GM19035 (cell line): ENCODE measurements around the gene SCLY.

ENCODE experiments used
- ATAC-seq: cut with Tn5 transposase; IDR thresholded peaks from one replicate; pipeline ENCODE4 v1.9.1; 2021; ENCODE audit not compliant: unreplicated experiment

The SCLY gene

GRCh38 chr2:238137885-238138284 is 77.1 kb downstream of the SCLY start:
- ATAC-seq, result no peak

- ATAC-seq, result no peak
Measured at GRCh38 chr2:238138331-238139195, 77.8 kb downstream of the SCLY start, which contains the start of gene KLHL30. KLHL30 (plus strand) TSS chr2:238138668; CDS start chr2:238140755, 2,087 bp downstream.

GRCh38 chr2:238139196-238140039 is 78.6 kb downstream of the SCLY start:
- no peak for ATAC-seq

- no peak for ATAC-seq
Measured at GRCh38 chr2:238140040-238140439, 79.2 kb downstream of the SCLY start.

- no peak for ATAC-seq
Measured at GRCh38 chr2:238140721-238141540, 80.1 kb downstream of the SCLY start.

GRCh38 chr2:238141541-238142318 is 80.9 kb downstream of the SCLY start:
- ATAC-seq, result no peak

- no peak for ATAC-seq
Measured at GRCh38 chr2:238142382-238143205, 81.8 kb downstream of the SCLY start.

- ATAC-seq, result no peak
Measured at GRCh38 chr2:238143239-238143951, 82.6 kb downstream of the SCLY start.

GRCh38 chr2:238144262-238144661 is 83.5 kb downstream of the SCLY start:
- no peak for ATAC-seq

GRCh38 chr2:238145046-238145445 is 84.2 kb downstream of the SCLY start:
- no peak for ATAC-seq

- ATAC-seq, result no peak
Measured at GRCh38 chr2:238145851-238146250, 85.0 kb downstream of the SCLY start.

GRCh38 chr2:238146884-238147544 is 86.2 kb downstream of the SCLY start:
- no peak for ATAC-seq

GRCh38 chr2:238148981-238149380 is 88.2 kb downstream of the SCLY start:
- ATAC-seq, result no peak
